Measurements from ENCODE around the gene DAPK2. TPM values are rescaled to one million over a fixed set of nuclear protein-coding genes. Genes with fewer than 3 reads are reported as not detected.
"Not testable (repeated sequence)": the region's sequence is repeated elsewhere in the genome, so short reads cannot be mapped to it uniquely, and the experiment has no call there.

Gene DAPK2
- polyA plus RNA-seq (ENCODE audit: insufficient read length in 4 of 4), result 1 to 10 TPM; 4.2 to 8.4 (median 6.4) TPM

DNA sequence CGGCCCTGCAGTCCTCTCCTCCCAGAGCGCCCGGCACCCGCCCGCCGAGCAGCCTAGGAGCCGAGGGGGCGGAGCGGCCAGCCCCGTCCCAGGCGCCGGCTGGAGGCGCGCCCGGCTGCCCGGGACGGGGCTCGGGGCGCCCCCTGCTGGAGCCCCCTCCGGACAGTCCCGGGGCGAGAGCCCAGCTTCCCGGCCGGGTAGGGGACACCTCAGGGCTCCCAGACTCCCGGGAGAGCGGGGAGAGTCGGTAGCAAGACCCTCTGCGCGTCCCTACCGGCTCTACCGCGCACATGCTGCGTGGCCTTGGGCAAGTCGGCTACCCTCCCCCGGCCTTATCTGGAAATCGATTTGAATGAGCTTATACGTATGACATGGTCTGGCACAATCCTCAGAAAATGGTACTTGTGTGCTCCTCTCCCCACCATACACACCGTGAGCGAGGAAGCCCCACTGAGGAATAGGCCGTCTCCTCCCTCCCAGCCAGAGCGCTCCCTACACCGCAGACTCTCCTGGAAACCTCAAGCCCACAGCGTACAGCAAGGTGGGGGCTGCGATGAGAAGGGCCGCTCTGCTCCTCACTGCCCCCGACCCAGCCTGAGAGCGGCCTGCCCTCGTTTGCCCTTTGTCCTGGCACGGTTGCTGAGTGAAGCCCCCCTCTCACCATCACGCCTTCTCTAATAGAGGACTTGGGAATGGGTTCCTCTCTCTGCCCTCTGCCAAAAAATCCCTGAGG, at the start of gene DAPK2:
DAPK2 (minus strand) TSS at position 65 of the 733 bp plus-strand sequence. CDS start 6,224 bp downstream, outside the sequence.
- DNase-seq (ENCODE audit: low read depth in 4 of 4, low spot score in 2 of 4), result peak; percentile 15 to 54 (median 39)

GRCh38 chr15:64095431-64095794, 49.1 kb upstream of the DAPK2 start:
- DNase-seq (ENCODE audit: low read depth in 4 of 4, low spot score in 2 of 4), result peak in 1 of 4 donors; percentile 19

- DNase-seq (ENCODE audit: low read depth in 4 of 4, low spot score in 2 of 4), result peak; percentile 90 to 99 (median 97)
These were observed 47.5 kb upstream of the DAPK2 start, which contains the start of gene CIAO2A for GRCh38 chr15:64093627-64094417. Gene CIAO2A, minus strand, starts transcription at chr15:64093838. Its CDS starts 70 bp downstream, at chr15:64093768.

DNA sequence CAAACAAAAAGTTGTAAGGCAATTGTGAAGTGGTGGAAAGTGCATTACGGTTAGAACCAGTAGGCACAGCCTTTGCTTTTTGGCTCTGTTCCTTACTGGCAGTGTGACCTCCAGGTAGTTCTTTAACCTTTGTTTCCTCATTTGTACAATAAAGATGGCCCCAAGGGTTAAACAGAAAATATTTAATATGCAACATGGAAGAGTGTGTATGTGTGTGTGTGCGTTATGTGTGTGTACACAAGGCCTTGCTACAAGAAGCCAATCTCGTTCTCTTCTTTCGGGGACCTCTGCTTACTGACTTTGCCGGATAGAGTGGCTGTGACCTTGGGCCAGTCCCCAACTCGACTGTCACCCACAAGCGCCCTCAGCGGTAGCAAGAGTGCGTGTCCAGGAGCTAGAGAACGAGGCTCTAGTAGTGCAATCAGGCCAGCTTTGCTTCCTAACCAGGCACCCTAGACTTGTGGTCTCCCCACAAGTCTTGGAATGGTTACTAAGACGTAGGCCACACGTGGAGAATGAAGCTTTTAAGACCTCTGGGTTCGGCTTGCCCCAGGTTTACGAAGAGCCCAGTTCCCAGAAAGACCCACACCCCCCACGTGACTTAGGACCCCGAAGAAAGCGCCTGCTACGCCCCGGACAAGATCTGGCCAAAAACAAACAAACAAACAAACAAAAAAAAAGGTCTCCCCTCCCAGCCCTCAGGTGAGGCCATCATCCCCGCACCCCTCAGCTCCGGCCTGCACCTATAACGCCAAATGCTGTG, 46.8 kb upstream of the DAPK2 start:
- DNase-seq (ENCODE audit: low read depth in 4 of 4, low spot score in 2 of 4), result peak in 3 of 4 donors; percentile 41 to 58 (median 56)

DNA sequence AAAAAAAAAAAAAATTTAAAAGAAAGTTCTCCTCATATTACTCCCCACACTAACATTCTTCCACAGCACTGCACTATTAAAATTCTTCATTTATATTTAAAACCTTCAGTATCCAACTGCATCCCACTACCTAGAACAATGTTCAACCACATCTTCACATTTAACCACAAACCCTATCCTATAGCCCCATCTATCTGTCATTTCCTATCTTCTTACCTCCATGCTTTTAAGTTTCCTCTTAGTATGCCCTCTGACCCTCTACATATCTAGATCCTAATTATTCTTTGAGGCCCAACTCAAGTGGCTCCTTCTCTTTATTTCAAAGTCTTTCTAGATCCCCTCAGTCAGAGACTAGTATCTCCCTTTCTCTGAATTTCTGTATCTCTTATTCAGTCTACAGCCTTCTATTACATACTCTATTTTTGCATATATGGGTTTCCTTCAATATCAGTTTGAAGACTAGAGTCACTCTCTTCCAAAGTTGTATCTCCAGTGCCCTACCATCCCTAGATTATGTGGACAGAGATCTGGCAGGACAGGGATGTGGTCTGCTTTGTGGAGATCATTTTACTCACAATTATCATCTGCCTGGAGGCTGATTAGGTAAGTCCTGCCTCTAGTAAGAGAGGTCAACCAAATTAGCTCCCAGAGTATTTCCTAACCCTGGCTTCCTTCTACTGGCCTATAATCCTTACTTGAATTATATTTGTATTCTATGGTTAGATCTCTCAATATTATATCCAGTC, 46.0 kb upstream of the DAPK2 start:
- no peak for DNase-seq (ENCODE audit: low read depth in 4 of 4, low spot score in 2 of 4)

DNA sequence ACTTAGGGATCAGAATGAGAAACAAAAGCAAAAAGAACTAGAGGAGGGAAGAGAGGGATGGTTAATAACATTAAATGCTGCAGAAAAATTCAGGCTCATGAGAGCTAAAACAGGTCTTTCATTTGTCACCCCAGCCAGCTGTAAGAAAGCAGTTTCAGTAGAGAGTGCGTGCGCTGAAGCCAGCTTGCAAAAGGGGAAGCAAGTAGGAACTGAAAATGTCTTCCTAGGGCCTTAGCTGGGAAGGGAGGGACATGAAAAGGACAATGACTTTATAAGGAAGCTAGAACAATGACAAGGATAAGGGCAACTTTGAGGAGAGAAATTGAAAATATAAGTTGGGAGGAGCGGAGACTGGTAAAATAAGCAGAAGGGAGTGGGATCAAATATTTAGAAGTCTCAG, 44.2 kb upstream of the DAPK2 start:
- DNase-seq (ENCODE audit: low read depth in 4 of 4, low spot score in 2 of 4), result no peak

- DNase-seq (ENCODE audit: low read depth in 4 of 4, low spot score in 2 of 4), result no peak
These were observed 43.4 kb upstream of the DAPK2 start for GRCh38 chr15:64089543-64090280.

- no peak for DNase-seq (ENCODE audit: low read depth in 4 of 4, low spot score in 2 of 4)
These were observed 36.5 kb upstream of the DAPK2 start for GRCh38 chr15:64082757-64083156.

GRCh38 chr15:64073496-64073895, 27.2 kb upstream of the DAPK2 start:
- not testable (repeated sequence) for DNase-seq (ENCODE audit: low read depth in 4 of 4, low spot score in 2 of 4)

DNA sequence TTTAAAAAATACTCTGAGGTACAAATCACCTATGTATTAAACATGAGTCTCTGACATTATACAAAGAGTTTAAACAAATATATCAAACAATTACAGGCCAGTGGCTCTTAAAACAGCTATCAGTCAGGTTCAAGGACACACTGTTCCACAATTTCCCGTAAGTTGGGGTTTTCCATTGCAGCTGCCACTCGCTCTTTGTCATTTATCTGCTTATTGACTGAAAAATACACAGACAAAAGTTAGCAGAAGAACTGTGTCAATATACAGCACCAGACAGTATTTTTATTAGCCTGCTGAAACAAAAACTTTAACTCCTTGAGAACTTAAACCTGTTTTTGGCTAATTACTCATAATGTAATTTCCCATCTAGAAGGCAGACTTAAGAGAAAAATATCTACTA, 26.5 kb upstream of the DAPK2 start:
- DNase-seq (ENCODE audit: low read depth in 4 of 4, low spot score in 2 of 4), result no peak

GRCh38 chr15:64071931-64072765, 25.9 kb upstream of the DAPK2 start:
- no peak for DNase-seq (ENCODE audit: low read depth in 4 of 4, low spot score in 2 of 4)

DNA sequence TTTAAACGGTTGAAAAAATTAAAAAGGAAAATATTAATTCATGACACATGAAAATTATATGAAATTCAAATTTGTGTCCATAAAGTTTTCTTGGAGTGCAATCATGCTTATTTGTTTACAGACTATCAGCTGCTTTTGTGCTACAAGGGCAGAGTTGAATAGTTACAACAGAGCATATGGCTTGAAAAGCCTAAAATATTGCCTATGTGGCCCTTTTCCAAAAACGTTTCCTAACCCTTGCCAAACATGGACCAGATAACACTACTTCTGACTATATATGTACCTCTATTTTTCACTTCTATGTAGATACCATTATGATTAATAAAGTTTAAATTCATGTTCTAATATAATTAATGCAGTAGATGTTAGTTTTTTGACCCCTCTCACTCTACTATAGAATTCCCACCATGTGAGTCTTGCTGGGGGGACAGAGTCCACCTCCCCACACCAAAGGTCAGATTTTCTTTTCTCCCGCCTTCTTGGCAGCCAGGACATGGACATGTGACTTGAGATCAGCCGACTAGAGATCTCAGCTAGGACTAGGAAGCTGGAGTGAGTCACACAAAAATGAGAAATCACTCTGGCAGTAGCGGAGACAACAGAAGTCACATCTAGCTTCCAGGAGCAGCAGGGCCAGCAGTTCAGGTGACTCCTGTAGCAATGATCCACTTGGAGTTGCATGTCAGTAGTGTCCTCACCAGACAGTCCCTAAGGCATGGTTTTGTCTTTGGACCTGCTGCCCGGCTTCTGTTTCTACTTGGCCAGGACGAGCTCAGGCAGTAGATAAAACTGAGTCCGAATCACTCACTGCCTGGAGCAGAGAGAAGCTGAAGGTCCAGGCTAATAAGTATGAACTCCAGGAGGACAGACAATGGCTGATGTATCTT, 24.9 kb upstream of the DAPK2 start:
- DNase-seq (ENCODE audit: low read depth in 4 of 4, low spot score in 2 of 4), result no peak

- DNase-seq (ENCODE audit: low read depth in 4 of 4, low spot score in 2 of 4), result no peak
These were observed 23.8 kb upstream of the DAPK2 start for GRCh38 chr15:64070106-64070505.

GRCh38 chr15:64068133-64068532, 21.8 kb upstream of the DAPK2 start:
- no peak for DNase-seq (ENCODE audit: low read depth in 4 of 4, low spot score in 2 of 4)

- peak in 3 of 4 donors; percentile 31 to 57 (median 31) for DNase-seq (ENCODE audit: low read depth in 4 of 4, low spot score in 2 of 4)
These were observed 21.3 kb upstream of the DAPK2 start for GRCh38 chr15:64067564-64068030.

GRCh38 chr15:64066451-64066850, 20.2 kb upstream of the DAPK2 start:
- DNase-seq (ENCODE audit: low read depth in 4 of 4, low spot score in 2 of 4), result no peak

GRCh38 chr15:64060716-64061115, 14.4 kb upstream of the DAPK2 start:
- DNase-seq (ENCODE audit: low read depth in 4 of 4, low spot score in 2 of 4), result no peak
